GM18508 (cell line): Measurements from ENCODE around the gene IL22.
"Not testable (repeated sequence)": the region's sequence is repeated elsewhere in the genome, so short reads cannot be mapped to it uniquely, and the experiment has no call there.

ENCODE experiments used
- ATAC-seq: cut with Tn5 transposase; IDR thresholded peaks from one replicate; pipeline ENCODE4 v1.9.1; 2021; ENCODE audit warnings: moderate number of reproducible peaks; ENCODE audit not compliant: insufficient read depth, unreplicated experiment

IL22 gene

DNA sequence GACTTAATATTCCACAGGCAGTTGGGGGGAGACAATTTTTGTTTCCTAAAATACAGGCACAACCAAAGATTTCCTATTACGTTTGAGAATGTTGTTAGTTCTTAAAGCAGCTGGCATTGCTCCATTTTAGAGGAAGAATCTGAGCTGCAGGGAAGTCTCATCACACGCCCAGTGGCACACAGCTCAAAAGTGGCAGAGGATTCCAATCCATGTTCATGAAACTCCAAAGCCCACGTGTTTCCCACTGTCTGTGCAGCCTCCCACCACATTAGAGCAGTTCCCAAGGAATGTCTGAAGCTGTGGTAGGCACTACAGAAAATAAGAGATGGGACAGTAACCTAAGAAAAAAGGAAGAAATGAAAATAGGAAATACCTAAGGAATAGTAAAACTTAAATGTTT, 21.7 kb downstream of the IL22 start:
- no peak for ATAC-seq

DNA sequence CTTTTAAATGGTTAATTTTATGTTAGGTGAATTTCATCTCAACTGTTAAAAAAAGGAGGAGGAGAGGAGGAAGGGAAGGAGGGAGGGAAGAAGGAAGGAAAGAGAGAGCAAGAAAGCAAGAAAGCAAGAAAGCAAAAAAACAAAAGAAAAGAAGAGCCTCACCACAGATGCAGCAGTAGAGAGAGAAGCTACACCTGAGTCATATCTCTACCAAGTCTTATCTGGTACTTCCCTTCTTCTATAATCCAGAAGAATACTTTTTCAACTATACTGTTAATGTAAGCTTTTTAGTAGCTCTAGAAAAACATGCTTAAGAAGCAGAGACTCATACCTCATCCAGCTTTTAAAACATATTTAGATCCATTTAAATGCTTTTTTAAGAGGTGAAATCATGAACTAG, 22.2 kb downstream of the IL22 start:
- ATAC-seq, result no peak

DNA sequence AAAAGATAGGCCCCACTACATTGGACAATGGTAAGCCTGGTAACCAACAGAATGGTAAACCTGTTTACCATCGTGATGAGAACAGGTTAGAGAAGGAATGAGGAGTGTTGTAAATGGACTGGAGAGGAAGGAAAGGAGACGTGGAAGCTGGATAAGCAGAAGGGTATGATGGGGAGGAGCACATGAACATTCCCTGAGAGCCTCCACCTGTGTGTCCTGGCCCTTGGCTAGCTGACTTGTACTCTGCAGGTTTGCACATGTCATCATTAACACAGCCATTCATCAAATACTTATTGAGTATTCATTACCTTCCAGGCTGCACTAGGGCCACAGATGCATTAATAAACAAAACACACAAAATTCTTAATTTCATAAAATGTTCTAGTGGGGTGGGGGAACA, 23.4 kb downstream of the IL22 start:
- no peak for ATAC-seq

DNA sequence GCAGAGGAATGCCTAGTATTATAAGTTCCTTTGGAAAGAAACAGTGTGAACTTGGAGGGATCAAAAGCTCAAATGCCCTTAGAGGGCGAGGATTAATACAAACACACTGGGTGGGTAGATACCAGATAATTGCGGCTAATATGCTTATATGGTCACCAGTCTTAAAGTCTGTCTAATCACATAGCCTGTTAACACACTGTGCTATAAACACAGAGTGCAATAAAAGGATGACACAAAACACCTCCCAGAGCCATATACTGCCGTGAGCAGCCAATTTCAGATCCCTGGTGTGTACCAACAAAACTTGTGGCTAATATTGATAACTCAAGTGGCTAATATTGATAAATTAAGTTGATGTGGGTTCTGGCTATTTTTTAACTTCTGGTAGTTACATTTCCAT, 26.0 kb downstream of the IL22 start:
- no peak for ATAC-seq

DNA sequence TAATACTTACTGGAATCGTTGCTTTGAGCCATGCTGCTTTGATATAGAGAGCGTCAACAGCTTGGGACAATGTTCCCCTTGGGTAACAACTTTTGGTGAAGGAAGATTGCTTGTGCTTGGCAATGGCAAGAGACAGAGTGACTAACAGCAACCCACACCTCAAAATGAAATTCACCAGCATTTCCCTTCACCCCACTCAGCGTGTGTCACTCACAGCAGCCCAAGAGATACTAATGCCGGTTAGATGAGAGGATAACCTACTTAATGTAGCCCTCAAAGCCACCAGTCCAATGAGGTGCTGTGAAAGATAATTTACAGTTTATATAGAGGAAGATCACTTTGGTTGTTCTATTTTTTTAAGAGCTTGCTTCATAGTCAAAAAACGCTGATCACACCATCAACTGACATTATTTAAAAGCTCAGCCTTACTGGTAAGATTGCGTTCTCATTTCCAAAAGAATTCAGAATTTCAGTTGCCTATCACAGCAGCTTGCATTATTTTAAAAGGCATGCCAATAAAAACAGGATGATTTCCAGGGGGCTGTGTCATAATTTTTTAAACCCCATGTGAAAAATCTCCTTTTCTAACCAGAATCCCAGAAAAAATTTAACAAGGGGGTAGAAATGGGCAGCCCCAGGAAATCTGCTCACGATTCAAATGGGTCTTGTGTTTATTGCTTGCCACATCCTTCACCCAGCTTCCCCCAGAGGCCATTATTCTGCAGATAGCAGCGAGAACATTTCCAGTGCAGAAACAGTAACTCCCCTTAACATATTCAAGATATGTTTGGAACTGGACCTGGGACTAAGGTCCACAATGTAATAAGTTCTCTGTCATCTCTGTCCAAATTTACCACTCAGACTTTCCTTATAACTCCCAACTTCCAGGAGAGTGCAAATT, 27.6 kb downstream of the IL22 start, which contains the start of gene IL26:
TSS of gene IL26 (minus strand) at position 235 of the 901 bp plus-strand sequence. CDS start at position 181, 54 bp downstream.
- no peak for ATAC-seq

DNA sequence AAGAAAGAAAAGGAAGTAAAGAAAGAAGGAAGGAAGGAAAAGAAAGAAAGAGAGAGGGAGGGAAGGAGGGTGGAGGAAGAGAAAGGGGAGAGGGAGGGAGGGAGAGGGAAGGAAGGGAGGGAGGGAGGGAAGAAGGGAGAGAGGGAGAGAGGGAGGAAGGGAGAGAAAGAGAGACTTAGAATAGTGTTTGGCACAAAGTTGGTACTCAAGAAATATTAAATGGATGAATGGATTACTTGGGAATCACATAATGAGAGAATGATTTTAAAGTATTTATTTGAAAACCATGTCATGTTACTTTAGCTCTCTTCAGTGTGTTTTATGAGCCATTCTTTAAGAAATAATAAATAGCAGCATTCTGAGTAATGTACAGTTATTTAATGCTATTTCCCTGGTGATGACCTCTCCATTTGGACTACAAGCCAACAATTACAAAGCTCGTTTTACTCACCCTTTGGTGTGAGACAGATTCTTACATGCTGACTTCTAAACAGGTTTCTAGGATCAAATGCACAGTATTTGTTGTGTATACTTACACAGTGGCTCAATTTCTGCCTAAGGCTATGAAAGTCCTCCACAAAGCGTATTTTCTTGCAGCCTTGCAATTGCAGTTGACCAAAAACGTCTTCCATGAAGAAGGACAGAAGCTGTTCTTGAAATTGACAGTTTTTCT, 28.7 kb downstream of the IL22 start:
- ATAC-seq, result no peak

DNA sequence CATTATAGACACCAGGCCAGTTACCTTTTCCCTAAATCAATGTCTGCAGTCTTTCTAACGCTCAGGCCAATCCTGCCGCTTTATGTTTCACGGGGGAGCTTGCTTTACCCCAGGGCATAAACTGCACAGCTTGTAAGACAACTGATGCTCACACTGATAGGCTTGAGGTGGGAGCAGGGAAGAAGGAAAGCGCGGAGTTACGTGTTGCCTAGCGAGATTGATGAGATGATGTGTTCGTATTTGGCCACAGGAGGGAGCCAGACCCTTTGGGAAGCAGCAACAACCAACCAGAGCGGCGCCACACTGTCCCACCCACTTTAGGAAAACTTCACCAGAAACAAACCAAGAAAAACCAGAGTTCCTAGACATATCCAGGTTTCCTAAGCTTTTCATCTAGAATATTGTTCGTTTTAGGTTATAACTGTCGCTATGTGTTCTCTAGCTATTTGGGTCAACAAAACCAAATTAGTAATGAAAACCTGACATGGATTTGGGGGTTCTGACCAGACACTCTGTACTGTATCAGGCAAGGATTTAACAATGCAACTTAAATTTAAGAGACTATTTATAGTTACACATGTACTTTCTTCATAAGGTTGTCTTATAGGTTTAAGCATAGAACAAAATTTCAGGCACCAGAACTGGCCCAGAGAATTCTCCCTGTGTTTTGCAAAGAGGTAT, 30.2 kb downstream of the IL22 start:
- ATAC-seq, result peak; percentile 76

DNA sequence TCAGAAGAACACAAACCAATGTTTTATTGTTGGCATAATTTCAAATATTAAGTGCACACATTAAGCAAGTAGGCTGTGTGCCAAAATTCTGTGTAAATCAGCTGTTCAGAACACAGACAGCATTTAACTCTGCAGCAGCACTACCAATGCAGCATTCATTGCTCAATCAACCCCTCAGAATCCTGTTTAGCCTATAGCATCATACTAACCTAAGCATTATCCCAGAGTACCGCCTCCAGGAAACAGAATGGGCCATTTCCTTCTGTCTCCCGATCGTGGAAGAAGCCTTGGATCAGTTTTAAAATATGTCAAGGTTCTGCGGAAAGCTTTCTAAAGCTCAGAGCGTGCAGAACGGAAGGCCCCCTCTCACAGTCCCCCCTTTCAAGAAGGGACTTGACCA, 31.1 kb downstream of the IL22 start:
- no peak for ATAC-seq

DNA sequence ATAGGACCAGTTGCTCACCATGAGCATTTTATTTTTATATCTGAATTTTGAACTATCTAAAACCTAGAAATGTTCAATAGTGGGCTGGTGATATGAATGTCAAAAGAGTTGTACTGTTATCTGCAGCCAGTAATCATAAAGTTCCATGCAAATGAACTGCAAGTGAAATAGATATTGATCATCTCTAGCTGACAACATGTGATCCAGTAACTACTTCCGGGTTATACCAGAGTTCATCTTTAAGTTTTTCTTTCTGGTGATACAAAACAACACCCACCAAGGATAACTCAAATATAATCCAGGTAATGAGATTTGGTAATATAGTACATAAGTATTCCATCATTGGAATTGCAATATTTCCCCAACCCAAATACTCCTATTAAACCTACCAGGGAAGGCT, 31.9 kb downstream of the IL22 start:
- no peak for ATAC-seq

DNA sequence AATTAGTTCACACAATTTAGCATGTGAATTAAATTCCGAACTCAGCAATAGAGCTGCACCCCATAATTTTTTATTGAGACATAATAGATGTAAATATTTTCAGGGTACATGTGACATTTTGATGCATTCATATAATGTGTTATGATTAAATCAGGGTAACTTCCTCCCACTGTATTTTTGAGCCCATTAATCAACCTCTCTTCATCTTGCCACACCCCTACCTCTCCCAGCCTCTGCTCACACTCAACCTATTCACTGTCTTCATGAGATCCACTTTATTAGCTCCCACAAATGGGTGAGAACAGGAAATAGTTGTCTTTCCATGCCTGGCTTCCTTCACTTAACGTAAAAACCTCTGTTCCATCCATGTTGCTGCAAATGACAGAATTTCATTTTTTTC, 42.5 kb downstream of the IL22 start:
- no peak for ATAC-seq

DNA sequence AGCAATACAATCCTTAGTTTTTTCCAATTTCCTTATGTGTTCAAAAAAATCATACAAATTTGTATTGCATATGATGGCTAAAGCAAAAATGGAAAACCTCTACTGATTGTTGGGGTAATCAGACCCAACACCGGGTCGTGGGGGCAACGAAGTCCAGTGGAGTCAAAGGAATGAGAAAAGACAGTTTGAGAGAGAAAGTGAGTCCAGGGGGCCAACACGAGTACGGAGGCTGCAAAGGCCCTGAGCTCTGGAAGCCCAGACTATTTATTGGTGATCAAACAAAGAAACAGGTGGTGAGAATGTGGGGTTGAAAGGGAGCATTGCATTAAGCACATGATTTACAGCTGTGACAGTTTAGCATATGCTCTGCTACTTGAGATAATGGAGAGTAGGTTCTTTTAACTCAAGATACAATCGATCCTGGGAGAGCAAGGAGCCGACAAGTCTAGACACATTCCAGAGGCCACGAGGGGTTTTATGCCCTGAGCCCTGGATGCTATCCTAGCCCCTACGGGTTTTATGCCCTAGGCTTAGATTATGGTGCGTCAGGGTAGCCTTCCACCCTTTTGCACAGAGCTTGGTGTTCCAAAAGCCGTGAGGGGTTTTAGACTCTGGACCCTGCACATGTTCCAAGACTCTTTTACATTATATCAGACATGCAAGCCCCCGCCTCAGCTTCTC, 44.2 kb downstream of the IL22 start:
- ATAC-seq, result not testable (repeated sequence)

DNA sequence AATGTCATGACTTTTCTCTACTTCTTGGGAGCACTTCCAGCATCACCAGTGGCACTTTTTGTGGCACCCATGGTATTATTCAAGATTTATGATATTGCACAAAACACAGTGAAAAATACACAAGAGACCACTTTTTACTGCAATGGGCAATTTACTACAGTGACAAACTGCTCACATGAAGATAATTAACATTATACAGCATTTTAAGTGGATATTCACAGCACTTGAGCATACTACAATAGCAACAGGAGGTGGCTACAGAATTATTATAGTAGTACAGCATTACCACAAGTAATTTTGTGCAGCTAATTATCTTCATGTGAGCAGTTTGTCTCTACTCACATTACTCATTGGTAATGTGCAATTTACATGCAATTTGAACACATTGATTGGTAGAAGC, 46.1 kb downstream of the IL22 start:
- no peak for ATAC-seq

DNA sequence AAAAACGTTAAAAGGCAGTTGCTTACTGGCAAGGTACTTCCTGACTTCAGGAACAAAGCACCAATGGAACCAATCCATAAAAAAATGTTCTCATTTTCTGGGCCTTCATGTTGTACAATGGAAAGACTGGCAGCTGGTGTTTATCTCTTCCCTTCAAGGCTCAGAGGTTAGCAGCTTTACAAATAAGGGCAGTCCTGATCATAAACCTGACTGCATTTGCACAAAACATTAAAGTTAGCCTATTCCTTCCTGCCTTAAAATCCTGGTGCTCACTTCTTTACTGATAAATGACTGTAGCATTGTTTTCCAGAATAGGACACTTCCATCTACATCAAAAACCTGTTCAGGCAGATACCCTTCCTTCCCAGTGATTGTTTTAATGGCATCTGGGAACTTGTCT, 47.0 kb downstream of the IL22 start:
- ATAC-seq, result no peak

DNA sequence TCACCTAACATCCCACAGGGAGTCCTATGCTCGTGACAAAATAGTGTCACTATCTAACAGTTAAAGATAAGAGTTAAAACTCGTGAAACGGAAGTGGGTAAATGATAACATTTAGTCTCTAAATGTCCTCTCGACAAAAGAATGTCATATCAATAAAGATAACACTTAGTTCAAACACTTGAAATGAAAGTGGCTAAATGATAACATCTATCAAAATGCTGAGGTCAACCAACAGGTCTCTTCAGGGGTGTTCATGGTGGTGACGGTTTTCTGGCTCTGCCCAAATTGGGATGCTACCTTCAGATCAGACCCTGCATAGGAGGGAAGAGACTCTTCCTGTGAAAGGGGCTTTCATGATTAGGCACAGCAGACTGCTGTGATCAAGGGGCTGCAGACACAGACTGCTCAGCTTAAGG, 49.9 kb downstream of the IL22 start:
- ATAC-seq, result no peak

DNA sequence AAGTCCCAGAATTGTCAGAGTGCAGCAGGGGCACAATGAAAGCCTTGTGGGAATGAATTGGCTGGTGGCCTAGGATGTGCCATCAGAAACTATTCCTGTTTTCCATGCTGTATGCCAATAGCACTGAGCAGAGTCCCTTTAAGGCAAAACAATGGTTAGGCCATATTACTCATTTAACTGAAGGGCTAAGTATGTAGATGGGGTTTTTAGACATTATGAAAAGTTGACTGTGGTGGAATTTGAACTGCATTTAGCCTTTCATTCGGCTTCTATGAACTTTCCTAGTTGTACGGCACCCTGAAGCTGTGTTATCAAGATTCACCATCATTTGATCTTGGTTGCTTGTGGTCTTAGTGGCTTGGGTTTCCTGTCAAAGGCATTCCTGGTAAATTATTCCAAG, 52.5 kb downstream of the IL22 start:
- no peak for ATAC-seq

DNA sequence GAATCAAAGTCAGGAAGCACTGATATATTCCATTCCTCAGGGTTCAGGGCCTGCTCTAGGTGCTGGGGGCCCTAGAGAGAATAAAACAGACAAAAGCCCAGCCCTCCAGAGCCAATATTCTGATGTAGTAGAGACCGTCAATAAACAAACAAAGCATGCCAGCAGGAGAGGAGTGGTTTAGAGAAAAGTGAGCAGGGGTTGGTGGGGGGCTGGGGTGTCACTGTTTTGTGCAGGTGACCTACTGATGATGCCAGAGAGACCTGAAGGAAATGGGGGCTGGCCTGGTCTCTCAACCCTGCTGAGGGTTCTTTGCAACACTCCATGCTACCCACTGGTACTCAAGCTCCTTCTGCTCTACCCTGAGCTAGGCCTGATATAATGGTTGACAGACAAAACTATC, 54.3 kb downstream of the IL22 start:
- no peak for ATAC-seq

DNA sequence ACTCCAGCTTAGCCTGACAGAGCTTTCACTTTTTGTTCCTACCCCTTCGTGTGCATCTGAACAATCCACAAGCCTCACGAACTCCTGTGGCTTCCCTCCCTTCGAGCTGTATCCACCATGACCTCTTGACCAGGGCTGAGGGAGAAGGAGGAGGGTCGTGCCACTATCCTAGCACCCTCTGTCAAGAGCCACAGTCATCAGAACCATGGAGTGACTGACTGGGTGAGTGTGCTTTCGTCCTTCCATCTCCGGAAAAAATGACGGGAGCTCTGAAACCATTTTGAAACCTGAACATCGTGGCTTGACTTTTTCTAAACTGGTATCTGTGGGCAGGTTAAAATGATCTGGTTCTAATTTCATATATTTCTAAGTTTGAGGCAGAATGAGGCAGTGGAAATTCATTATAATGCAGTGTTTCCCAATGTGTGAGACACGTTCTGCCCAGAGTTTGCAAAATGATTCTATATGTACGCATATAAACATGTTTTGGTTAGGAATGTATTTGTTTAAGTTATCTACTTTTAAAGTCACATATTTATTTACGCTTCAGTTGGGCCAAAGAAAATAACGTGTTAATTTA, 54.8 kb downstream of the IL22 start:
- ATAC-seq, result no peak
